T-helper 22 cell (primary cell): ENCODE measurements around the gene PDZK1IP1.
"Not testable (repeated sequence)": the region's sequence is repeated elsewhere in the genome, so short reads cannot be mapped to it uniquely, and the experiment has no call there.

Source experiments
- DNase-seq: peaks from one replicate; pipeline ENCODE4 v3.0.0-alpha.2; 2020; ENCODE audit warnings: low read depth

Gene PDZK1IP1

GRCh38 chr1:47196622-47197021 is 6.8 kb upstream of the PDZK1IP1 start:
- DNase-seq = no peak

GRCh38 chr1:47195981-47196380 is 6.1 kb upstream of the PDZK1IP1 start:
- not testable (repeated sequence) for DNase-seq

GRCh38 chr1:47194311-47194710 is 4.5 kb upstream of the PDZK1IP1 start:
- DNase-seq = no peak

- not testable (repeated sequence) for DNase-seq
Observed at GRCh38 chr1:47193496-47193895, 3.7 kb upstream of the PDZK1IP1 start.

GRCh38 chr1:47192458-47193384 is 2.9 kb upstream of the PDZK1IP1 start:
- DNase-seq = peak; percentile 14

- no peak for DNase-seq
Observed at GRCh38 chr1:47191940-47192457, 2.2 kb upstream of the PDZK1IP1 start.

GRCh38 chr1:47190857-47191256 is 1.0 kb upstream of the PDZK1IP1 start:
- DNase-seq = no peak

GRCh38 chr1:47190509-47190855 is 646 bp upstream of the PDZK1IP1 start:
- DNase-seq = no peak

- no peak for DNase-seq
Observed at GRCh38 chr1:47188791-47189785, 748 bp downstream of the PDZK1IP1 start.

GRCh38 chr1:47187926-47188250 is 1.9 kb downstream of the PDZK1IP1 start:
- DNase-seq = no peak

GRCh38 chr1:47187231-47187925 is 2.5 kb downstream of the PDZK1IP1 start:
- no peak for DNase-seq

GRCh38 chr1:47186267-47187185 is 3.3 kb downstream of the PDZK1IP1 start:
- DNase-seq = no peak

GRCh38 chr1:47184822-47185677 is 4.8 kb downstream of the PDZK1IP1 start:
- no peak for DNase-seq

- no peak for DNase-seq
Observed at GRCh38 chr1:47184090-47184821, 5.6 kb downstream of the PDZK1IP1 start.

GRCh38 chr1:47183308-47184089 is 6.3 kb downstream of the PDZK1IP1 start:
- no peak for DNase-seq

GRCh38 chr1:47182676-47183235 is 7.1 kb downstream of the PDZK1IP1 start:
- no peak for DNase-seq

GRCh38 chr1:47181955-47182675 is 7.7 kb downstream of the PDZK1IP1 start:
- no peak for DNase-seq
